ACC112 (cell line): ENCODE data around the gene SEMA4D.

ENCODE experiments used
- H2AFZ ChIP-seq: fragments of 200-600 bp; sonication (generic); one replicate; pipeline ENCODE4 v1.6.0; 2017; ENCODE audit warnings: antibody characterized with exemption, low read length; ENCODE audit not compliant: unreplicated experiment
- H3K27ac ChIP-seq: fragments of 200-600 bp; sonication (generic); 2 replicates; pipeline ENCODE4 v1.5.1; 2014; ENCODE audit warnings: low read depth, mild to moderate bottlenecking, antibody characterized with exemption, low read length, moderate library complexity
- H3K27me3 ChIP-seq: fragments of 200-600 bp; sonication (generic); 2 replicates; pipeline ENCODE4 v1.6.1; 2014; ENCODE audit warnings: mild to moderate bottlenecking, antibody characterized with exemption, low read length, moderate library complexity, mixed read lengths; ENCODE audit not compliant: insufficient read depth
- H3K36me3 ChIP-seq: fragments of 200-600 bp; sonication (generic); 2 replicates; pipeline ENCODE4 v1.6.1; 2016; ENCODE audit warnings: mild to moderate bottlenecking, antibody characterized with exemption, low read length, moderate library complexity, mixed read lengths; ENCODE audit not compliant: insufficient read depth
- H3K4me1 ChIP-seq: fragments of 200-600 bp; sonication (generic); one replicate; pipeline ENCODE4 v1.6.1; 2016; ENCODE audit warnings: low read length, mixed read lengths; ENCODE audit not compliant: insufficient read depth, unreplicated experiment, control insufficient read depth
- H3K4me3 ChIP-seq: fragments of 200-600 bp; sonication (generic); 2 replicates; pipeline ENCODE4 v1.5.1; 2014; ENCODE audit warnings: mild to moderate bottlenecking, low read depth, low read length
- H3K79me2 ChIP-seq: fragments of 200-600 bp; sonication (generic); one replicate; pipeline ENCODE4 v1.6.0; 2016; ENCODE audit warnings: low read length; ENCODE audit not compliant: control insufficient read depth, unreplicated experiment, insufficient read depth

Gene SEMA4D

DNA sequence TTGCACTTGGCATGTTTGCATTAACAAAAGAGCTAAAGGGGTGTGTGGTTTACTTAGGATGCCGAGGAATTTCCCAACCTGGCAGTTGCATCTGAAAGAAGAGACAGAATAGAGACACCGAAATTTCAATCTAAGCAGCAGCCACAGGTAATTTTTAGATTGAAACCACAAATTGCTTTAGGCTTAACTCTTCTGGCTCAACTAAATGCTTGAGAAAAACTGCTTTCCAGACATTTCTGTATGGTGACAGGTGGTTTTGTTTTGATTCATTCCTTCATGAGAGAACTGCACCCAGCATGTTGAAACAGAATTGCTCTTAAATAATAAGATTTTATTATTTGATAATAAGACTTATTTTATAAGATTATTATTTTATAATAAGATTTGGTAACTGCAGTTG lies 158.1 kb downstream of the SEMA4D start:
- Histone ChIP-seq H3K27ac (no peak overlapping the region), H3K27me3 (no peaks in the 10 kb centered on the region), H3K79me2 (no peaks in the 10 kb centered on the region), H3K4me1 (no peaks in the 10 kb centered on the region), H3K4me3 (no peak overlapping the region), H3K36me3 (peaks cover 40% of the 10 kb centered on the region), H2AFZ (no peak overlapping the region)

DNA sequence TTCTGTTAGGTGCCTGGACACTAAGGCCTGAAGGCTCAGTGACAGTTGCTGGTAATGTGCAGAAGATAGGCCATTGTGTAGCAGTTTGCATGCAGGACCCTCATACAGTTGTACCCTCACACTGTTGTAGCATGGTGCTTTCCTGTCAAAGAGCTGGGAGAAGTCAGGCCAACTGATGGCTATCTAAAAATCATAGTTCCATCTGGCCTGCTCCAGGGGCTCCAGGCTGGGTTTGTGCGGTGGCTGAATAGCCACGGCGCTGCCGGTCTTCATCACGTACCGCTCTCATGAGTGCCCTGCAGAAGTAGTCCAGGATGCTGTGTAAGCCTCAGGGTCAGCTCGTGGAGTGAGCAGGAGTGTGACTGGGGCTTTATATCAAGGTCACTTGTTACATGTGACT lies 167.4 kb downstream of the SEMA4D start:
- no peak overlapping the region for H3K27ac ChIP-seq
- peaks cover 33% of the 10 kb centered on the region; the same call in 1 of the 2 replicates for H3K36me3 ChIP-seq
- no peaks in the 10 kb centered on the region for H3K79me2 ChIP-seq
- H2AFZ ChIP-seq: no peak overlapping the region
- H3K4me1 ChIP-seq: no peaks in the 10 kb centered on the region
- no peaks in the 10 kb centered on the region for H3K27me3 ChIP-seq
- no peak overlapping the region for H3K4me3 ChIP-seq

DNA sequence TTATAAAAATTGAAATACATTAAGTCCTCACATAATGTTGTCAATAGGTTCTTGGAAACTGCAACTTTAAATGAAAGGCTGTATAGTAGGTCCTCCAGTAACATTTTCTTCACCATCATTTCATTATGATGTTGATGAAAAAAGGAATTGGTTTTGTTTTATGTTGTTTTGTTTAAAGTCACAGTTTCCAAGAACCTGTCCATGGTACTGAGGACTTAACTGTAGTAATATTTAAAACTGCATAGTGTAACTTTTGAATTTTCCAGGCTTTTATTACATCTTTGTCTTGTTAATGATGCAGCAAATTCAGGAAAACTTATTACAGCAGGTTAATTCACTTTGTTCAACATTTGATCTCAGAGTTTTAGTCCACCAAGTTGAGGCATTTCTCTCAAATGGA lies 168.0 kb downstream of the SEMA4D start:
- peaks cover 33% of the 10 kb centered on the region; the same call in 1 of the 2 replicates for H3K36me3 ChIP-seq
- H3K4me3 ChIP-seq: no peak overlapping the region
- no peak overlapping the region for H3K27ac ChIP-seq
- H3K27me3 ChIP-seq: no peaks in the 10 kb centered on the region
- H3K79me2 ChIP-seq: no peaks in the 10 kb centered on the region
- H3K4me1 ChIP-seq: no peaks in the 10 kb centered on the region
- no peak overlapping the region for H2AFZ ChIP-seq

DNA sequence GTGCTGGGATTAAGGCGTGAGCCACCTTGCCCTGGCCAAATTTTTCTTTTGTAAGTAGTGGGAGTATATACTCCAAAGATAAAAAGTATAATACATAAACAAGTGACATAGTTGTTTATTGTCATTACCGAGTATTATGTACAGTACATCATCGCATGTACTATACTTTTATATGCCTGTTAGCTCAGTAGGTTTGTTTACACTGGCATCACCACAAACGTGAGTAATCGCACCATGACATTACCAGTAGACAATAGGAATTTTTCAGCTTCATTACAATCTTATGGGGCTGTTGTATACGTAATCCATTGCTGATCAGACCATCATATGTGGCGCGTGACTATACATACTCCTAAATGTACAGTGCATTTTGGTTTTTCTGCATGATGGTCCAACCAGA lies 169.8 kb downstream of the SEMA4D start:
- no peaks in the 10 kb centered on the region for H3K27me3 ChIP-seq
- H3K4me3 ChIP-seq: no peak overlapping the region
- no peak overlapping the region for H3K27ac ChIP-seq
- H3K4me1 ChIP-seq: no peaks in the 10 kb centered on the region
- H2AFZ ChIP-seq: no peak overlapping the region
- H3K36me3 ChIP-seq: peaks cover 22% of the 10 kb centered on the region; the same call in 1 of the 2 replicates
- peaks cover 9% of the 10 kb centered on the region for H3K79me2 ChIP-seq

DNA sequence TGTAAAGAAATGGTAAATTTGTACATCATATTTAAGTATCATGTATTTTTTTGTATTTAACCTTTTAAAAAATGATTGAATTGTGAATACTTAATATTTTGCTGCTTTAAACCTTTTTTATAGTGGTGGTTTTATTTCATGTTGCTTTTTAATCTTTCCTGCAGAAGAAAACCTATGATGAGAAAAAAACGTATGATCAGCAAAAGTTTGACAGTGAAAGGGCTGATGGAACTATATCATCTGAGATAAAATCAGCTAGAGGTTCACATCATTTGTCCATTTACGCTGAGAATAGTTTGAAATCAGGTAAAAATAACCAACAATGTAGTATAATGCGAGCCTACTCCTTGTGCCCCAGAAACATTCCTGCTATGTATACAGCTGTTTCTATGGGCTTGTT lies 172.2 kb downstream of the SEMA4D start:
- no peaks in the 10 kb centered on the region for H3K4me1 ChIP-seq
- no peak overlapping the region for H3K4me3 ChIP-seq
- H3K36me3 ChIP-seq: peaks cover 14% of the 10 kb centered on the region; the same call in 1 of the 2 replicates
- no peak overlapping the region for H3K27ac ChIP-seq
- H3K27me3 ChIP-seq: no peaks in the 10 kb centered on the region
- peaks cover 27% of the 10 kb centered on the region for H3K79me2 ChIP-seq
- no peak overlapping the region for H2AFZ ChIP-seq

DNA sequence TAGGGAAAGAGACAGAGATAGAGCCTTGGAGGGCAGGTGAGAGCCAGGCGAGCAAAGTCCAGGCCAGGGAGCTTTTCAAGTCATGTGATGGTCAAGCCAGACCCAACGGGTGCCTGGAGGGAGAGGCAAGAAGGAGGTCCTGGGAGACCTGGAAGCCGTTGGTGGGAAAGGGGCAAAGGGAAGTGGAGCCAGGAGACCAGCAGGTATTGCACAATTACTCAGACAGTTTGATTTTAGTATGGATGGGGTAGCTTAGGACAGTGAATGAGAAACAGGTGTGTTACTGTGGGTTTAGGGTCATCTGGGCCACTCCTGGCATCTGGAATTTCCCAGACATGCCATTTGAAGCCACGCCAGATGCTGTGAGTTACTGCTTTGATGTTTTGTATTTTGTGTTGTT lies 174.5 kb downstream of the SEMA4D start:
- no peak overlapping the region for H2AFZ ChIP-seq
- H3K27me3 ChIP-seq: no peaks in the 10 kb centered on the region
- H3K79me2 ChIP-seq: peaks cover 40% of the 10 kb centered on the region
- H3K27ac ChIP-seq: no peak overlapping the region
- 0 out of 2 replicates have a peak, but pooled peaks cover 6% of the 10 kb centered on the region for H3K36me3 ChIP-seq
- no peak overlapping the region for H3K4me3 ChIP-seq
- H3K4me1 ChIP-seq: peaks cover 6% of the 10 kb centered on the region

DNA sequence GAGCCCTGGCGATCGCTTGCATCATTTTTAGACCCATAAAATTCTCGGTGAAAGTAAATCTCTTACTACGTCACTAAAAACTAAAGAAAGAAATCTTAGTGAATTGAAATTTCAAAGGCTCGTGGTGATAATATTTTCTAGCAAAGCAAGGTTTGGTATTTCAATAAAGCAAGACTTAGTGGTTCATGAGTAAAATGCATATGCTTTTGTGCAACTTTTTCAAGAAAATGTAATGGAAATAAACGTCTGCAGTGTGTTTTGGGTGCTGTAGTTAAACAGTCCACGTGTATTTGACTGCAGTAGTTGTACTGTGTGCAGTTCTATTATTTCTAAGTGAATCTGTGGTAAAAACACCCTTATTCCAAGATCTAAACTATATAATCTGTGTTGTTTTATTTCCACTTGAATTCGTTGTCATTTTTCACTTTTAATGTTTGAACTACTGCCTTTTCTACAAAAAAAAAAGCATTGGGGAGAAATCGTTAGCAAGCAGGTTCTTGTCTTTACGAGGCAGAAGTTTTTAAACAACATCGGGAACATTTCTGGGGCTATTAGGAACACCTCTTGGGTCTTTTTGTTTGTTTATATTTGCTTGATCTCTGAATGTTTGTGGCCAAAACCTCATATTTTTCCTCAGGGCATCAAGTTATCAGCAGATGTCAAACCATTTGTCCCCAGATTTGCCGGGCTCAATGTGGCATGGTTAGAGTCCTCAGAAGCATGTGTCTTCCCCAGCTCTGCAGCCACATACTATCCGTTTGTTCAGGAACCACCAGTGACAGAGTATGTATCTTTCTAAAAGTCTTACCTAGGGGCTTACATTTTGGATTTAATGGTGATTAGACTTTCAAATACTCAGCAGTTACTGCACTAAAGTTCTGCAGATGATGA lies 178.7 kb downstream of the SEMA4D start:
- Histone ChIP-seq H2AFZ (peak overlapping the region; percentile 2), H3K27me3 (no peaks in the 10 kb centered on the region), H3K27ac (peak overlapping the region; percentile 99), H3K79me2 (peaks cover 74% of the 10 kb centered on the region), H3K36me3 (peaks cover 26% of the 10 kb centered on the region), H3K4me3 (peak overlapping the region; percentile 86), H3K4me1 (peaks cover 38% of the 10 kb centered on the region)

- H3K79me2 ChIP-seq: peaks cover 77% of the 10 kb centered on the region
- H3K4me1 ChIP-seq: peaks cover 42% of the 10 kb centered on the region
- H3K36me3 ChIP-seq: peaks cover 26% of the 10 kb centered on the region
- H3K4me3 ChIP-seq: peak within 1 kb of the TSS; percentile 86
- peak within 1 kb of the TSS; percentile 23 for H2AFZ ChIP-seq
- no peaks in the 10 kb centered on the region for H3K27me3 ChIP-seq
- peak within 1 kb of the TSS; percentile 99 for H3K27ac ChIP-seq
Observed at GRCh38 chr9:89318123-89319014, 179.5 kb downstream of the SEMA4D start, which contains the start of gene SECISBP2. TSS of gene SECISBP2 (plus strand) at chr9:89318500. CDS start at chr9:89318577, 77 bp downstream.

- Histone ChIP-seq H3K79me2 (peaks cover 77% of the 10 kb centered on the region), H3K27ac (peak overlapping the region; percentile 99), H2AFZ (no peak overlapping the region), H3K4me1 (peaks cover 45% of the 10 kb centered on the region), H3K4me3 (peak overlapping the region; percentile 86), H3K36me3 (peaks cover 26% of the 10 kb centered on the region), H3K27me3 (no peaks in the 10 kb centered on the region)
Observed at GRCh38 chr9:89317282-89317681, 180.6 kb downstream of the SEMA4D start.

- H3K27ac ChIP-seq: peak overlapping the region; percentile 99
- H3K27me3 ChIP-seq: no peaks in the 10 kb centered on the region
- H3K4me3 ChIP-seq: no peak overlapping the region
- H2AFZ ChIP-seq: no peak overlapping the region
- peaks cover 45% of the 10 kb centered on the region for H3K4me1 ChIP-seq
- H3K79me2 ChIP-seq: peaks cover 78% of the 10 kb centered on the region
- H3K36me3 ChIP-seq: peaks cover 26% of the 10 kb centered on the region
Observed at GRCh38 chr9:89315482-89315881, 182.4 kb downstream of the SEMA4D start.
